PC-3 (cell line): ENCODE data around the gene CDHR5. TPM values are rescaled to one million over a fixed set of nuclear protein-coding genes. Genes with fewer than 3 reads are reported as not detected.

Source experiments
- ATAC-seq: fragments of 200-7000 bp; cut with Tn5 transposase; 2 replicates; pipeline ENCODE4 v1.9.1; 2020; ENCODE audit warnings: mild to moderate bottlenecking, moderate library complexity
- BruUV-seq: library from RNA; stranded (reverse); fragments of 400-500 nt; replicated peaks from 2 replicates; lab custom pipeline; 2021; lab: Mats Ljungman, UMichigan
- CTCF ChIA-PET: fragments of 300-600 bp; sonication (Branson Sonifier 250); formaldehyde crosslinking; loops from one replicate; lab custom pipeline; 2022; ENCODE audit warnings: antibody characterized with exemption; lab: Charles Lee
- POLR2A ChIA-PET: fragments of 300-600 bp; sonication (Branson Sonifier 250); formaldehyde crosslinking; loops from one replicate; lab custom pipeline; 2022; ENCODE audit warnings: antibody characterized with exemption; ENCODE audit not compliant: unreplicated experiment; lab: Charles Lee
- DNase-seq: peaks from one replicate; pipeline ENCODE4 v3.0.0-alpha.2; 2015
- H2AFZ ChIP-seq: fragments of 300-600 bp; sonication (generic); 2 replicates; pipeline ENCODE4 v1.6.0; 2016; ENCODE audit warnings: antibody characterized with exemption, low read length
- H3F3A ChIP-seq: fragments of 300-600 bp; sonication (generic); one replicate; pipeline ENCODE4 v1.6.0; 2017; ENCODE audit warnings: antibody characterized with exemption, low read length, control low read depth, mild to moderate bottlenecking; ENCODE audit not compliant: unreplicated experiment
- H3K27ac ChIP-seq: fragments of 300-600 bp; sonication (generic); 2 replicates; pipeline ENCODE4 v1.5.1; 2016; ENCODE audit warnings: mild to moderate bottlenecking, low read length
- H3K27me3 ChIP-seq: fragments of 300-600 bp; sonication (generic); 2 replicates; pipeline ENCODE4 v1.6.1; 2016; ENCODE audit warnings: low read length, mixed read lengths
- H3K36me3 ChIP-seq: fragments of 300-600 bp; sonication (generic); 2 replicates; pipeline ENCODE4 v1.6.1; 2016; ENCODE audit warnings: low read depth, mixed run types, low read length, mixed read lengths
- H3K4me1 ChIP-seq: fragments of 300-600 bp; sonication (generic); 2 replicates; pipeline ENCODE4 v1.5.1; 2016; ENCODE audit warnings: low read length; ENCODE audit not compliant: insufficient read depth
- H3K4me2 ChIP-seq: fragments of 300-600 bp; sonication (generic); 2 replicates; pipeline ENCODE4 v1.6.0; 2016; ENCODE audit warnings: low read length
- H3K4me3 ChIP-seq: fragments of 300-600 bp; sonication (generic); 2 replicates; pipeline ENCODE4 v1.5.1; 2016; ENCODE audit warnings: mild to moderate bottlenecking, low read length, mixed read lengths
- H3K79me2 ChIP-seq: fragments of 300-600 bp; sonication (generic); 2 replicates; pipeline ENCODE4 v1.6.1; 2017; ENCODE audit warnings: low read length, mixed read lengths
- H3K9ac ChIP-seq: fragments of 300-600 bp; sonication (generic); 2 replicates; pipeline ENCODE4 v1.6.0; 2016; ENCODE audit warnings: mild to moderate bottlenecking, low read length
- H3K9me2 ChIP-seq: fragments of 300-600 bp; sonication (generic); replicated peaks from 2 replicates; pipeline ENCODE4 v1.6.1; 2016; ENCODE audit warnings: mixed run types, low read length, mixed read lengths
- H3K9me3 ChIP-seq: fragments of 300-600 bp; sonication (generic); 2 replicates; pipeline ENCODE4 v1.6.1; 2016; ENCODE audit warnings: low read length, mixed read lengths
- H4K20me1 ChIP-seq: fragments of 300-600 bp; sonication (generic); 2 replicates; pipeline ENCODE4 v1.6.1; 2016; ENCODE audit warnings: low read length, mixed read lengths
- CTCF ChIP-seq: fragments of 300-600 bp; sonication (generic); conservative IDR thresholded peaks from 2 replicates; pipeline ENCODE4 v1.5.1; 2017; ENCODE audit warnings: antibody characterized with exemption, low read depth, mild to moderate bottlenecking, low read length
- EZH2 ChIP-seq: fragments of 300-600 bp; sonication (generic); IDR thresholded peaks from one replicate; pipeline ENCODE4 v1.6.1; 2017; ENCODE audit warnings: antibody characterized with exemption, mild to moderate bottlenecking, low read length; ENCODE audit not compliant: unreplicated experiment
- EZH2phosphoT487 ChIP-seq: fragments of 300-600 bp; sonication (generic); IDR thresholded peaks from 2 replicates; pipeline ENCODE4 v1.6.1; 2018; ENCODE audit warnings: mild to moderate bottlenecking, antibody characterized with exemption, low read length, borderline replicate concordance
- intact Hi-C: fragments of 100-400 bp; cut with micrococcal nuclease; formaldehyde crosslinking; loops from 2 replicates; pipeline ENCODE4 v1.9.0; 2023
- total RNA-seq: library from RNA; depleted of rRNA; stranded (reverse); fragments of >200 nt; gene quantifications from 2 replicates; pipeline ENCODE4 v1.2.3, GENCODE V29; 2014

The CDHR5 gene
- total RNA-seq, 1 experiment from 2014 or later = not detected

GRCh38 chr11:623999-624704, 603 bp downstream of the CDHR5 start:
- Histone ChIP-seq H4K20me1 (no peaks in the 10 kb centered on the region), H3K27ac (no peak overlapping the region)
- intact Hi-C loops = no loop called here

GRCh38 chr11:623349-623869, 1.3 kb downstream of the CDHR5 start:
- Histone ChIP-seq H3K27me3 (no peaks in the 10 kb centered on the region), H3K79me2 (no peaks in the 10 kb centered on the region), H2AFZ (no peak overlapping the region), H3F3A (no peaks in the 10 kb centered on the region), H3K9me2 (no peaks in the 10 kb centered on the region), H3K36me3 (no peaks in the 10 kb centered on the region), H3K4me1 (peaks cover 7% of the 10 kb centered on the region; the same call in 1 of the 2 replicates), H3K4me2 (no peak overlapping the region), H4K20me1 (no peaks in the 10 kb centered on the region), H3K9me3 (no peaks in the 10 kb centered on the region), H3K4me3 (no peak overlapping the region), H3K27ac (no peak overlapping the region), H3K9ac (no peak overlapping the region)
- DNase-seq = no peak
- intact Hi-C loops = no loop called here
- TF ChIP-seq EZH2phosphoT487 = no peak
- TF ChIP-seq EZH2 = no peak
- no peak for TF ChIP-seq CTCF
- CTCF ChIA-PET = no interaction called here
- POLR2A ChIA-PET = no interaction called here
- ATAC-seq = no peak
- no TSS peak for BruUV-seq

More at GRCh38 chr11:623999-624704, 603 bp downstream of the CDHR5 start:
- BruUV-seq = no TSS peak
- no peak overlapping the region for H3K4me2 ChIP-seq
- H3K9me2 ChIP-seq = no peaks in the 10 kb centered on the region
- ChIA-PET CTCF (no interaction called here), POLR2A (no interaction called here)
- no peak overlapping the region for H3K4me3 ChIP-seq
- no peak overlapping the region for H2AFZ ChIP-seq
- peak; percentile 64 for DNase-seq
- no peaks in the 10 kb centered on the region for H3K9me3 ChIP-seq
- H3F3A ChIP-seq = no peaks in the 10 kb centered on the region
- H3K79me2 ChIP-seq = no peaks in the 10 kb centered on the region
- no peak overlapping the region for H3K9ac ChIP-seq
- H3K36me3 ChIP-seq = no peaks in the 10 kb centered on the region
- no peak for TF ChIP-seq EZH2
- no peak for TF ChIP-seq CTCF
- TF ChIP-seq EZH2phosphoT487 = no peak
- ATAC-seq = peak; percentile 60
- H3K4me1 ChIP-seq = peaks cover 7% of the 10 kb centered on the region; the same call in 1 of the 2 replicates
- no peaks in the 10 kb centered on the region for H3K27me3 ChIP-seq

GRCh38 chr11:621838-622237, 2.9 kb downstream of the CDHR5 start:
- H3K4me1 ChIP-seq = peaks cover 7% of the 10 kb centered on the region; the same call in 1 of the 2 replicates
- no peaks in the 10 kb centered on the region for H3F3A ChIP-seq
- no peaks in the 10 kb centered on the region for H3K36me3 ChIP-seq
- H3K9me2 ChIP-seq = no peaks in the 10 kb centered on the region
- no peaks in the 10 kb centered on the region for H3K27me3 ChIP-seq
- ChIA-PET POLR2A (no interaction called here), CTCF (no interaction called here)
- ATAC-seq (no peak), DNase-seq (no peak)
- no TSS peak for BruUV-seq
- no peak overlapping the region for H3K9ac ChIP-seq
- H2AFZ ChIP-seq = no peak overlapping the region
- no peaks in the 10 kb centered on the region for H3K9me3 ChIP-seq
- H3K79me2 ChIP-seq = no peaks in the 10 kb centered on the region
- intact Hi-C loops = no loop called here
- no peak overlapping the region for H3K27ac ChIP-seq
- no peaks in the 10 kb centered on the region for H4K20me1 ChIP-seq
- no peak overlapping the region for H3K4me2 ChIP-seq
- TF ChIP-seq CTCF (no peak), EZH2phosphoT487 (no peak), EZH2 (no peak)
- no peak overlapping the region for H3K4me3 ChIP-seq
